GM10847 (cell line): ENCODE data around the gene IL17RD.

Experiments used
- POLR2A ChIP-seq: IDR thresholded peaks from 2 replicates; pipeline ENCODE4 v1.6.1; 2011; ENCODE audit not compliant: insufficient read length; ENCODE audit errors: extremely low read depth

The IL17RD gene

DNA sequence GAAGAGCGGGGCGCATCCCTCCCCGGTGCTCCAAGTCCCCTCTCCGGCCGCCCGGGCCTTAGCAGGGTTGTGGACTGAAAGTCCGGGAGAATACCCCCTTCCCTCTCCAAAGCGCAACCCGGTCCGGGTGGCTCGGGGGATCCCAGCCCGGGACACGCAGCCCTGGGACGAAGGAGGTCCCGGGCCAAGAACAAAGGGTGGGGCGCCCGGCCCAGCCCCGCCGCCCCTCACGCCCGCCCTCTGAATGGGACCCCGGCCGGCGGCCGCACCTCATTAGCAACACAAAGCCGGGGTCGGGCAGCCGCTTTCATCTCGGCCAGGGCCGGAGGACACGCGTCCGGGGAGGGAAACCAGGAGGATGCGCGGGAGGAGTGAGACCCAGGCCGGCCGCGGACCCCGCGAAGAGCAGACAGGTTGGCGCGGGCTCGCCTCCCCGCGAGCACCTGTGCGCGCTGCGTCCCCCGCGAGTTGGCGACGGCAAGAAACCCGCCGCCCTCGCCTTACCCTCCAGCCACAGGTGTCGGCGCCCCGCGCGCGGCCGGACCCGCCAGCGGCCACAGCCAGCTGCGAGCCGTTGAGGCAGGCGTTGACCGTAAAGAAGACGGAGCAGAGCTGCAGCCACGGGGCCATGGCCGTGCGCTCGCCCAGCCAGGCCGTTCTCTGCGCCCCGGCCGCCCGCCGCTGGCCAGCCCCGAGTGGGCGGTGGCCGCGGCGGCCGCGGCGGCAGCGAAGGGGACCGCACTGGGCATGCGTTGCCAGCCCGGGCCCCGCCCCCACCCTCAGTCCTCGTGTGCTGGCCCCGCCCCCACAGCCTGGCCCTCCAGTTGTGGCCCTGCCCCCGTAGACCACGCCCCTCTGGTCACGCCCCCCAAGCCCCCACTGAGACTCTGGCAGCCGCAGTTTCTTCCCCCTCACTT, at the start of gene IL17RD:
IL17RD (minus strand) TSS at position 697 of the 917 bp plus-strand sequence; CDS start at position 630, 67 bp downstream.
- no peak for TF ChIP-seq POLR2A

DNA sequence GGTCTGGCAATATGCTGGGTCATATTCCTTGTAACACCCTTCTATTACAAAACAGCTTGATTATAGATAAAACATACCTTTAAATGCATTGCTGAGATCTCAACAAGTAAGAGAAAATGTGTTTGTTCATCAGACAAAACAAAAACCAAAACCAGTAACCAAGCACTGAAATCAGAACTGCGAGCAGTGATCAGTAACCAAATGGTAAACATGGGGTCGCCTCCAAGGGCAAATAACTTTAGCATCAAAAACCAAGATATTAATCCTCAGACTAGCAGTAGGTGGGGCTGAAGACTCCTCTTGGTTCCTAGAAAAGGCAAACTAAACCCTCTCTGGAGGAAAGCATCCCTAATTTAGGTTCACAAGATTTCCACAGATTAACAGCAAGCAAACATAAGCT, 41.3 kb upstream of the IL17RD start:
- TF ChIP-seq POLR2A = no peak

DNA sequence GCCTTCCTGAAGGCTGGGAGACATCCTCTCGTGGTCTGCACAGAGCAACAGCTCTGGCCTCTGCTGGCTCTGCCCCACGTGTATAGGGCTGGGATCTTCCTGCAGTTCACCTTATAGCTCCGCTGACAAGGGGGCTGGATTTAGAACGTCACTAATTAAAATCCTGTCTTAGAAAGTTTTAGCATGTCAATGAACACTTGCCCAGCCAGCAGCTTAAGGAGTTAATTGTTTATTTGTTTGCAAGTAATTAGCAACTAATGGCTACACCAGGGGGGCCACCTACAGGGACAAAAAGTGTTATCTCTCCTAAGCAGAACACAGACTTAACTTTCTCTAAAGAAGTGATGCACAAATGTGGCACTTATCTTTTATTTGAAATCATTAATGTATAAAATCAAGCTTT, 34.7 kb upstream of the IL17RD start, which contains the start of gene HESX1:
HESX1 (minus strand) TSS at position 84 of the 403 bp plus-strand sequence; CDS start at position 24, 60 bp downstream.
- no peak for TF ChIP-seq POLR2A

DNA sequence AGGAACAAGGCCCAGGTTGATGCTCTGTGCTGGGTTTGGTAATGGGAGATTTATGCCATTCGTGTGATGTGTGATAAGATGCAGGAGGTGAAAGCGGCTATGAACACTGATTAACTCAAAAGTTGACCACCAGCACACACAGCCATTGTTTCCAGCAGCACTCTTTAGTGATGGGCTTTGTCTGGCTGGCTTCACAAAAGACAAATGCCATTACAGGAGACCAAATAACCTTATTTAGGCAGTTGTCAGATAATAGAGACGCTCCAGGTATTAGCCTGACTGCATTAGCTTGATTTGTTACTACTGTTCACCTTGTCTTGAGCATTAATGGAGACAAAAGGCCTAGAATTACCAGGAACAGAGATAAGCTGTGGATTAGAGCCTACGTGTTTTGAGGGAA, 29.5 kb upstream of the IL17RD start:
- TF ChIP-seq POLR2A = no peak

DNA sequence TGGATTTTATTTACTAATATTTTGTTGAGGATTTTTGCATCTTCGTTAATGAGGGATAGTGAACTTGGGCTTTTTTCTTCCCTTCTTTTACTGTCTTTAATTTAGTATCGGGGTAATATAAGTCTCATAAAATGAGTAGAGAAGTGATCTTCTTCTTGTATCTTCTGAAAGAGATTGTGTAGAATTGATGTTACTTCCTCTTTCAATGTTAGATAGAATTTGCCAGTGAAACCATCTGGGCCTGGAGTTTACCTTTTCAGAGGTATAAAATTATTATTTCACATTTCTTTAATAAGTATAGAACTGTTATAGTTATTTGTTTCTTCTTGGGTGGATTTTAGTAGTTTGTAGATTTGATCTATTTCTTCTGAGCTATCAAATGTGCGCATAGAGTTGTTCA, 26.9 kb upstream of the IL17RD start:
- no peak for TF ChIP-seq POLR2A

DNA sequence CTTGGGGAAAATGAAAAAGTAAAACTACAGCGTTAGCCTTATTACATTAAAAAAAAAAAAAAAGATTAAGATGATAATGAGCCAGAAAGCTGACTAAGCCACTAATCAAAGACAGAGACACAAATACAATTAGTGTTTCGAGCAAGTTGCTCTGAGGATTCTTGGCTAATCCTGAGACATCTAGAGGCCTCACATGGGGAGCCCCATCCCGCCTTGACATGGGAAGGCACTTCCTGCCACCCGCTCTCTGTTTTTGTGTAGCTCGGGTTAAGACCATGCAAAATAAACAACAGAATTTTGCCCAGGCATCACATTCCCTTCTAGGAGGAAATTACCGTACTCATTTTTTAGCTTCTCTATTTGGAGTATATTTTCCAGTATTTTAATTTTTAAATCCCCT, 19.4 kb upstream of the IL17RD start:
- TF ChIP-seq POLR2A = no peak

DNA sequence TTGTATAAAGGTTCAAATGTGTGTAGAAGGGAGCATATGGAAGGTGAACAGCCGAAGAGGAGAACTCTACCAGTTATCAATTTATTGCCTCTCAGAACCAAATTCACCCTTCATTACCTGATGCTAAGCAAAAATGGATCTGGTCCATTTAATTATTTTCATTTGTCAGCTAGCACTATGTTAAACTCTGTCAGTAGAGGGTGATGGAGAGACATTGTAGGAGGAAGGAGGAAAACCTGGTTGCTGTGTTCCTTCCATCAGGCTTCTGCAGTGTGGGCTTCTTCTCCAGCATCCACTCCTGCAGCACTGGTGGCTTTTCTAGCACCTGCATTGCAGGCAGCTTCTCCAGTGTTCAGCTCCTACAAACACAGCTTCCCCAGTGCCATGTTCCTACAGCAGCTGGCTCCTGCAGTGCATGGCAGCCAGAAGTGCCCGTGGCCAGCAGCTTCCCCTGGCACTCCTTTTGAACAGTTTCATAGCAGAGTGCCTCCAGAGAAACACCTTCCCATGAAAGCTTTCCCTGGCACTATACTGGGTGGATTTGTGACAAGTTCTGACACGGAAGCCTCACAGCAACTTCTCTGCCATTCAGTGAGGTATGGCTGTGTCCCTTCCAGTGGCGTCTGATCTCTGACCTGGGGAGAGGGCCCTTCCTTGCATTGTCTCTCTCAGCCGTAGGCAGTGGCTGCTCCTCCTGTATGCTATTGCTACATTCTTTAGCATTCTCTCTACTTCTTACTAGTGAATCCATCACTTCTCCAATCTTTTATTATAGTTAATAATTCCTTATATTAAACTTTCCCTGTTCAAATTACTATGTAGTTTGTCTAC, 14.6 kb upstream of the IL17RD start:
- TF ChIP-seq POLR2A = no peak

DNA sequence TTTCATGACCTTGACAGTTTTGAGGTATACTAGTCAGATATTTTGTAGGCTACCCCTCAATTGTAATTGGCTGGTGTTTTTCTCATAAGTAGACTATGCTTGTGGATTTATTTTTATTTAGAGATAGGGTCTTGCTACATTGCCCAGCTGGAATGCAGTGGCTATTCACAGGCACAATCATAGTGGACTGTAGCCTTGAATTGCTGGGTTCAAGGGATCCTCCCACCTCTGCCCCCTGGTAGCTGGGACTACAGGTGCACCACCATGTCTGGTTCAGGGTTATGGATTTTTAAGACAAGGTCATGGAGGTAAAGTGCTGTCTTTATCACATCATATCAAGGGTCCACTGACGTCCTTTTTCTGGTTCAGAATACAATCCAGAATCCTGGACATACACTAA, 10.9 kb upstream of the IL17RD start:
- TF ChIP-seq POLR2A = no peak

DNA sequence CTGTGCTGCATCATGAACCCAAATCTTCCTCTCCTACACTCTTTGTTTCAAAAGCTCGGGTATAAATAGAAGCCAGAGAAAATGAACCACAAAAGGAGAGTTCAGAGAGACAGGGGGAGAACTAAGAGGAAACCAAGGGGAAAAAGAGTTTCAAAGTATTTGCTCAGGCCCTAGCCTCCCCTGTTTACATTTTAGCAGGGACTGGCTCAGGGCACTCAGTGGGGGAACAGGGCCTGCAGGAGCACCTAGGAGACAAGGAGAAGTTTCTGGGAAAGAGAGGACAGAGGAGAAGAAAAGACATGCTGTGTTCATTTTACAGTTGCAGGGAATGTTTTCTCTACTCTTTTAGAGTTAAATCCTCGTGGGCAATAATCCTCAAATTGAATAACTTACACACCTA, 8.5 kb upstream of the IL17RD start:
- no peak for TF ChIP-seq POLR2A

DNA sequence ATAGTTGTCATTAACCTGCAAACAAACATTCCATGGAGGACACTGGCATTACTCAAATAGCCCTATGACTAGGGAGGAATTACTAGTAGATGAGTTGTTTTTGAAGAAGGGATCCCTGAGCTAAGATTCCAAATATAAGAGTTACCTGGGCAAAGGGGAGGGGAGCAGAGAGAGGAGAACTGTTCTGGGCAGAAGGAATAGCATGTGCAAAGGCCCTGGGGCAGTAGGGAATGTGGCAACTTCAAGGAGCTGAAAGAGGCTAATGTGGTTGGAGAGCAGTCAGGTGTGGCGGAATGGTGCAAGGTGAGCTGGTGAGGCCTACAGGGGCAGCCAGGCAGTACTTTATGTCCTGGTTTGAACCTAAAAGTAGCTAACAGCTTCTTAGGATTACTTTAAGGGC, 5.8 kb upstream of the IL17RD start:
- TF ChIP-seq POLR2A = no peak

DNA sequence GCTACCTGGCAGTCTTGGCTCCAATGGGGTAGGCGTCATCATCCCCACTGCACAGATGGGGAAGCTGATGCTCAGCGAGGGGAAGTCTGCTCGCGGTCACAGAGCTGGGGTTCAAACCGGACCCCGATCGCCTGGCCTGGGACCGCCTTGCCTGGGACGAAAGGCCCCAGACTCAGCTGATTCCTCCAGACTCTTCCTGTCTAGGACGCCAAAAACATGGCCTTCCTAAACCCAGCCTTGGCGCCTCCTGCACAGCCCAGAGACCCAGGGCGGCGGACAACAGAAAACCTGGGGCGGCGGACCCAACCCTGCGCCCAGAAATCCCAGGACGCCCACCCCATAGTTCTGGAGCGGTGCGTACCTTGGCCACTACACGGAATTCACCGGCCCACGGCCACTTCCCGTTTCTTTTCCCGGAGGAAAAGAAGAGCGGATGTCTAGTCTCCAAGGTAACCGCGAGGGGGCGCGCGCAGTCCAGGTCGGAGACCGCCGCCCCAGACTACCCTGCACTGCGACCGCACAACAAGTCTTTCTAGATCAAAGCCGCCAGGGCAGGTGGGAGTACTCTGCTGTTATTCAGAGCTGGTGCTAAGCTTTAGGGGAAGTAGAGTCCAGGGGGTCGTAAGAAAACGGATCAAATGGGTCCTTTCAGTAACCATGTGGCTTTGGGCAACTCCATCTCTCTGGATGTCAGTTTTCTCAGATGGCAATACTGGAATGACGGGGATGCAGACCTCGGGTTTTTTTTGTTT, 4.9 kb upstream of the IL17RD start:
- TF ChIP-seq POLR2A = no peak

DNA sequence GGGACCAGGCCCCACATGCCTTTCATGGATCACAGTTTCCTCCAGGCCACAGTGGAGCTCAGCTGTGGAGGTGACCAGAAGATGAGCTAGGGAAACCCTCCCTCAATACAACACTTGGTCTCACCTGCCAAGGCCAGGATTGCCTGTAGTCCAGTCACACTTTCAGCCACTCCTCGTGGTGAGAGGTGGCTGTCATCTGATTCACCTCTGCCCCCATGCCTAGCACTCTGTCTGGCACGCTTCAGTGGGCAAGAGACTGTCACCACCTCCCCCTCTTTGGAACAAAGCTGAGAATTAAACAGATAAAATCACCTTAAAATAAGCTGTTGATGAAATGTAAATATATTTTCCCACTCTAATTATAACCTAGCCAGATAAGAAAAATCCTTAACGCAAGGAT, 4.0 kb upstream of the IL17RD start:
- TF ChIP-seq POLR2A = no peak

DNA sequence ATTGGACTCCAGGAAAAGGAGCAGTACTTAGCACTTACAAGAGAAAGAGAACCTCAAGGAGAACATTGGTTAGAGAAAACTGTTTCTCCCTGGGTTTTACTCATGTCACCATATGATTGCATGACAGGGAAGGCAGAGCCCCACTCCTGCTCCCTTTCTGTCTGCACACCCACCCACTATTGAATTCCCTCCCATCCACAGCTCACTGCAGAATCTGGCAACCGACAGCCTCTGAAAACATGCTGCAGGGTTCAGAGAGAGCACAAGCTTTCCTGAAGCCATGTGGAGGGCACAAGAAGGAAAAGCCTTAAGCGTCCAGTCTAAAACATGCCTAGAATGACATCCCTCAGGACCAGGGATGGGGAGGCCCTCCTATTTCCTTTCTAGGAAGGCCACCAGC, 3.0 kb upstream of the IL17RD start:
- TF ChIP-seq POLR2A = no peak

DNA sequence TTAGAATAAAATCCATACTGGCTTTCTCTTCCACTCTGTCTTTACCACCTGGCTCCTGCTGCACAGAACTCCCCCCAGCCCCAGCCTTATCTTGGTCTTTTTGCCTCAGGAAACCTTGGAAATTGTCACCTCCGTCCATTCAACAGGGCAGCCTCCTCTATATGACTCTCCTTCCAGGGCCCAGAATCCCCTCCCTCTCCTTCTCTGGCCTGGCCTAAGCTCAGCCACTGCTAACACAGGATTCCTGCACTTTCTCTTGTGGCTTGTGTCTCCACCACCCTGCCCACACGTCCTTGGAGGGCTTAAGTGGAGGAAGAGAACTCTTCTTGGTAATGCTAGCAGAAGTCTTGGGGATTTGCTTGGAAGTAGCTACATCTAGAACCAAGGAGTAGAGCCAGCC, 1.5 kb upstream of the IL17RD start:
- TF ChIP-seq POLR2A = no peak

DNA sequence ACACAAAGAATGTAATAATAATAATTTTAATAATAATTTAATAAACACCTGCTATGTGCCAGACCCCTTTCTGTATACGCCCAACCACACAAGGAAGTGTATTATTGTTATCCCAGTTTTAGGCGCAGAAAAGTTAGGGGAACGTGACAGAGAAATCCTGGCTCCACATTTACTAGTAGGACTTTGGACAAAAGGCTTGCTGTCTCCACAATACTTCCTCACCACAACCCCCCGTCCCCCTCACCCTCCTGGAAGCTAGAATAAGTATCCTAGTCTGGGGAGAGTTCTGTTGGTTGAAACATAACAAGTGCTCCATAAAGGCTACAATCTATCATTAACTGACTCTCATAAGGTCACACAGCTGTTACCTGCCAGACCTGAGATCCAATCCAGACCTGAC, 488 bp upstream of the IL17RD start:
- no peak for TF ChIP-seq POLR2A
